H1 (cell line): ENCODE data around the gene SH3RF2. TPM values are rescaled to one million over a fixed set of nuclear protein-coding genes. Genes with fewer than 3 reads are reported as not detected.

Experiments used
- CTCF ChIA-PET: fragments of 300-600 bp; sonication (Branson Sonifier 250); formaldehyde crosslinking; loops from one replicate; lab custom pipeline; 2021; ENCODE audit not compliant: partially characterized antibody; lab: Charles Lee
- POLR2A ChIA-PET: fragments of 300-600 bp; sonication (Branson Sonifier 250); formaldehyde crosslinking; loops from one replicate; lab custom pipeline; 2021; ENCODE audit warnings: inconsistent platforms; ENCODE audit not compliant: partially characterized antibody; lab: Charles Lee
- DNase-seq, 2 experiments: peaks; one replicate each; pipeline versions ENCODE4 v3.0.0 to v3.0.0-alpha.2; 2010 to 2022; ENCODE audit warnings: low spot score in 2 of 2, low read depth in 1 of 2, mixed read lengths in 1 of 2
- FAIRE-seq: peaks from 2 replicates; lab custom pipeline; 2011; peaks lifted over from hg19 to GRCh38; lab: Jason Lieb, UNC
- H2AFZ ChIP-seq: 2 replicates; pipeline ENCODE4 v1.8.1; 2012; ENCODE audit warnings: low read length, inconsistent platforms
- H2AK5ac ChIP-seq: 2 replicates; pipeline ENCODE4 v1.6.1; 2013; ENCODE audit warnings: low read depth, low read length
- H2BK120ac ChIP-seq: replicated peaks from 2 replicates; pipeline ENCODE3; 2013; ENCODE audit warnings: low read depth, low read length, inconsistent platforms
- H2BK12ac ChIP-seq: 2 replicates; pipeline ENCODE4 v1.6.1; 2013; ENCODE audit warnings: low read depth, low read length
- H2BK15ac ChIP-seq: 2 replicates; pipeline ENCODE4 v1.6.1; 2013; ENCODE audit warnings: low read length
- H2BK20ac ChIP-seq: 2 replicates; pipeline ENCODE4 v1.6.1; 2013; ENCODE audit warnings: low read length
- H2BK5ac ChIP-seq: 2 replicates; pipeline ENCODE4 v1.6.1; 2013; ENCODE audit warnings: low read depth, low read length
- H3K14ac ChIP-seq: 2 replicates; pipeline ENCODE4 v1.6.1; 2013; ENCODE audit warnings: inconsistent platforms; ENCODE audit not compliant: insufficient read length
- H3K18ac ChIP-seq: 2 replicates; pipeline ENCODE4 v1.6.1; 2013; ENCODE audit warnings: low read length; ENCODE audit errors: extremely low read depth
- H3K23ac ChIP-seq: 2 replicates; pipeline ENCODE4 v1.6.1; 2013; ENCODE audit warnings: inconsistent platforms; ENCODE audit not compliant: insufficient read length
- H3K23me2 ChIP-seq: 2 replicates; pipeline ENCODE4 v1.6.1; 2013; ENCODE audit warnings: low read depth, low read length
- H3K27ac ChIP-seq: 2 replicates; pipeline ENCODE4 v1.6.1; 2011; ENCODE audit warnings: low read depth, low read length, inconsistent platforms
- H3K27me3 ChIP-seq, 4 experiments: replicated peaks in 1 of 4; 1 replicate in 1 of 4; 2 replicates in 3 of 4; pipeline versions ENCODE4 v1.6.1 to v1.8.1; 2011 to 2013; ENCODE audit warnings: low read length in 3 of 4, mild to moderate bottlenecking in 3 of 4, inconsistent platforms in 2 of 4, mixed read lengths in 2 of 4, moderate library complexity in 1 of 4; ENCODE audit not compliant: control insufficient read depth in 3 of 4, insufficient read depth in 3 of 4; ENCODE audit errors: extremely low read depth in 1 of 4
- H3K36me3 ChIP-seq, 4 experiments: 2 replicates each; pipeline versions ENCODE4 v1.6.1 to v1.8.1; 2011 to 2013; ENCODE audit warnings: mild to moderate bottlenecking in 4 of 4, low read length in 3 of 4, moderate library complexity in 2 of 4, control low read depth in 1 of 4, inconsistent platforms in 1 of 4; ENCODE audit not compliant: insufficient read depth in 4 of 4, control insufficient read depth in 2 of 4
- H3K4ac ChIP-seq: replicated peaks from 2 replicates; pipeline ENCODE3; 2013; ENCODE audit warnings: low read length, low read depth, mixed read lengths, inconsistent platforms; ENCODE audit not compliant: insufficient read length
- H3K4me1 ChIP-seq, 4 experiments: replicated peaks in 1 of 4; 1 replicate in 1 of 4; 2 replicates in 3 of 4; pipeline versions ENCODE4 v1.6.1 to v1.8.1; 2011 to 2013; ENCODE audit warnings: low read length in 3 of 4, inconsistent platforms in 2 of 4, mixed read lengths in 1 of 4; ENCODE audit not compliant: insufficient read depth in 4 of 4, control insufficient read depth in 3 of 4
- H3K4me2 ChIP-seq, 2 experiments: 2 replicates each; pipeline versions ENCODE4 v1.6.1 to v1.8.1; 2011 to 2013; ENCODE audit warnings: low read depth in 2 of 2, low read length in 2 of 2, control low read depth in 1 of 2, inconsistent platforms in 1 of 2, mild to moderate bottlenecking in 1 of 2; ENCODE audit not compliant: insufficient read depth in 1 of 2
- H3K4me3 ChIP-seq, 4 experiments: fragments of 200-600, 300-600 bp in 1 of 4; sonication (generic), shearing (Covaris generic), sonication (Bioruptor Twin) in 1 of 4; 2 replicates each; pipeline versions ENCODE4 v1.5.1 to v1.8.1; 2011 to 2016; ENCODE audit warnings: low read length in 4 of 4, low read depth in 3 of 4, control low read depth in 2 of 4, inconsistent platforms in 2 of 4, mild to moderate bottlenecking in 2 of 4, mixed read lengths in 1 of 4, moderate library complexity in 1 of 4; ENCODE audit not compliant: insufficient read depth in 2 of 4; ENCODE audit errors: extremely low read depth in 1 of 4
- H3K56ac ChIP-seq: replicated peaks from 2 replicates; pipeline ENCODE3; 2013; ENCODE audit warnings: low read depth, mild to moderate bottlenecking, mixed read lengths, low read length, inconsistent platforms; ENCODE audit not compliant: insufficient read length
- H3K79me1 ChIP-seq: 2 replicates; pipeline ENCODE4 v1.6.1; 2013; ENCODE audit warnings: low read depth, low read length, control low read depth
- H3K79me2 ChIP-seq, 2 experiments: 2 replicates each; pipeline versions ENCODE4 v1.6.1 to v1.8.1; 2012 to 2013; ENCODE audit warnings: low read length in 2 of 2, mild to moderate bottlenecking in 2 of 2, inconsistent platforms in 1 of 2; ENCODE audit not compliant: insufficient read depth in 2 of 2, control insufficient read depth in 1 of 2
- H3K9ac ChIP-seq, 4 experiments: replicated peaks in 1 of 4; 1 replicate in 1 of 4; 2 replicates in 3 of 4; pipeline versions ENCODE4 v1.6.1 to v1.8.1; 2011 to 2013; ENCODE audit warnings: low read depth in 3 of 4, low read length in 3 of 4, control low read depth in 2 of 4, mild to moderate bottlenecking in 2 of 4, moderate library complexity in 2 of 4, inconsistent platforms in 1 of 4; ENCODE audit errors: extremely low read depth in 1 of 4
- H3K9me3 ChIP-seq, 2 experiments: 2 replicates each; pipeline versions ENCODE4 v1.6.1 to v1.8.1; 2012 to 2013; ENCODE audit warnings: mild to moderate bottlenecking in 2 of 2, moderate library complexity in 2 of 2, control low read depth in 1 of 2, inconsistent platforms in 1 of 2, low read depth in 1 of 2, low read length in 1 of 2, mixed read lengths in 1 of 2; ENCODE audit not compliant: insufficient read depth in 2 of 2
- H4K20me1 ChIP-seq, 2 experiments: replicated peaks in 1 of 2; 2 replicates each; pipeline versions ENCODE3 to v1.8.1; 2011 to 2013; ENCODE audit warnings: inconsistent platforms in 2 of 2, low read length in 2 of 2, mild to moderate bottlenecking in 1 of 2; ENCODE audit not compliant: insufficient read depth in 2 of 2, control insufficient read depth in 1 of 2
- H4K5ac ChIP-seq: 2 replicates; pipeline ENCODE4 v1.6.1; 2013; ENCODE audit warnings: low read length, low read depth, mixed read lengths, inconsistent platforms; ENCODE audit not compliant: insufficient read length
- H4K8ac ChIP-seq: 2 replicates; pipeline ENCODE4 v1.8.0; 2013; ENCODE audit warnings: mild to moderate bottlenecking, moderate library complexity, low read length, inconsistent platforms; ENCODE audit not compliant: insufficient read depth; ENCODE audit errors: extremely low read depth
- H4K91ac ChIP-seq: replicated peaks from 2 replicates; pipeline ENCODE3; 2013; ENCODE audit warnings: low read length, mixed read lengths, inconsistent platforms; ENCODE audit not compliant: insufficient read length
- BRCA1 ChIP-seq: IDR thresholded peaks from 2 replicates; pipeline ENCODE4 v1.6.1; 2012; ENCODE audit warnings: low read depth, low read length, improper control_type of control experiment
- CTBP2 ChIP-seq: IDR thresholded peaks from 2 replicates; pipeline ENCODE4 v1.7.0; 2011; ENCODE audit warnings: borderline replicate concordance, mild to moderate bottlenecking, moderate library complexity, mixed read lengths, low read length; ENCODE audit not compliant: insufficient read depth, insufficient read length
- JUN ChIP-seq: IDR thresholded peaks from 2 replicates; pipeline ENCODE4 v1.6.1; 2011; ENCODE audit warnings: low read depth, mild to moderate bottlenecking, improper control_type of control experiment, low read length
- SP4 ChIP-seq: IDR thresholded peaks from 2 replicates; pipeline ENCODE4 v1.6.1; 2012; ENCODE audit warnings: low read length, inconsistent platforms
- TEAD4 ChIP-seq: IDR thresholded peaks from 2 replicates; pipeline ENCODE4 v1.6.1; 2012; ENCODE audit warnings: low read depth, low read length, inconsistent platforms, mixed read lengths
- WGBS, 2 experiments: shearing (Covaris generic) in 1 of 2; methylation state at CpG; one replicate each; pipeline versions ENCODE4 v1.1.6 to v1.1.7; 2013 to 2015; ENCODE audit warnings: low lambda C conversion rate in 2 of 2, mixed read lengths in 2 of 2, inconsistent platforms in 1 of 2, low coverage in 1 of 2, missing lambda C conversion rate in 1 of 2; ENCODE audit not compliant: insufficient replicate concordance in 2 of 2, insufficient coverage in 1 of 2, insufficient read length in 1 of 2; ENCODE audit errors: extremely low coverage in 1 of 2, missing lambda C conversion rate in 1 of 2; 5-methylcytosine and 5-hydroxymethylcytosine counted together
- polyA plus RNA-seq, 7 experiments: library from polyadenylated mRNA; depleted of rRNA in 3 of 7; stranded (reverse) in 5 of 7; unstranded in 2 of 7; fragments of >200 nt in 5 of 7; fragments of 200-250 nt in 2 of 7; gene quantifications; 1 replicate in 5 of 7; 2 replicates in 1 of 7; 4 replicates in 1 of 7; pipeline versions ENCODE4 v1.2.1 to v1.2.3, GENCODE V29; 2011 to 2013; ENCODE audit warnings: missing spikeins in 2 of 7, mixed read lengths in 2 of 7
- total RNA-seq: library from RNA; stranded (reverse); fragmentation: NEBNext Ultra II Directional; extraction: Animal tissue kit (Norgen Biotek cat#: 25700); gene quantifications from 2 replicates; pipeline ENCODE4 v1.2.1, GENCODE V29; 2021
- TF ChIP-seq, protein P1 (sequence below): IDR thresholded peaks from 2 replicates; pipeline ENCODE4 v1.6.1; 2011; ENCODE audit warnings: low read length, improper control_type of control experiment

The SH3RF2 gene
- total and polyA plus RNA-seq, 2 of the 8 experiments (the other 6 are each of a cell fraction or from before 2014, with no cell fraction given): 0.80 to 0.95 TPM

DNA sequence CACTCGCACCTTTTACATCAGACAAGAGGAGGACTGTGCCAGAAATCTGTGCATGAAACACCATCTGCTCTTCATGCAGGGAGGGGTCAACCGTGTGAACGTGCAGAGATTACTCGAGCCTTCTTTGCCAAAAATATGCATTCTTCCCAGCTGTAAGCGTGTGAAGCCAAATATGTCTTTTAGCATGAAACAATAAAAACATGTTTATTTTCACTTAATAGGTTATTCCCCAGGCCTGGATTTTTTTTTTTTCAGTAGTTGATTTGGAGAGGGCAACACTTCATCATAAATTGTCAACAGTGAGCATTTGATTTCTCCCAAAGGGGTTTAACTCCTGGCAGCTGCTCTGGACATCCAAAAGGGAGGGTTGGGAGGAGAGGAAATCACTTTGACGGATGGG is 145.2 kb downstream of the SH3RF2 start:
- no peak overlapping the region for H3K4me3 ChIP-seq
- no peak overlapping the region for H2AFZ ChIP-seq
- H4K91ac ChIP-seq: no peak overlapping the region
- no peaks in the 10 kb centered on the region for H3K23me2 ChIP-seq
- no peaks in the 10 kb centered on the region; a peak in 1 of 7 replicates for H3K27me3 ChIP-seq
- H3K18ac ChIP-seq: no peak overlapping the region
- H4K20me1 ChIP-seq: no peaks in the 10 kb centered on the region
- no peaks in the 10 kb centered on the region for H3K9me3 ChIP-seq
- ChIA-PET POLR2A (interaction anchor here (0.6 to 1.6 kb wide), 2 partner anchors 15 to 31 kb away, joined by 3 to 5 read pairs; no protein-coding TSS in a partner anchor), CTCF (interaction anchor here (0.6 to 1.0 kb wide), 3 partner anchors 40 to 303 kb away, joined by 3 to 4 read pairs (median 3); no protein-coding TSS in a partner anchor)
- no peak overlapping the region for H3K27ac ChIP-seq
- no peak overlapping the region for H2BK15ac ChIP-seq
- no peak overlapping the region for H3K9ac ChIP-seq
- WGBS, 2 experiments: 89% methylated on average over 6 of the region's 6 CpGs; no CpG with 5 or more reads in 1 of the 2 experiments
- no peak overlapping the region for H2BK5ac ChIP-seq
- H3K23ac ChIP-seq: no peak overlapping the region
- no peak for FAIRE-seq
- no peak overlapping the region for H4K5ac ChIP-seq
- DNase-seq: no peak
- no peak overlapping the region for H2BK12ac ChIP-seq
- no peak overlapping the region for H2BK120ac ChIP-seq
- no peak overlapping the region for H3K4ac ChIP-seq
- no peak overlapping the region for H4K8ac ChIP-seq
- no peaks in the 10 kb centered on the region for H3K79me2 ChIP-seq
- H3K14ac ChIP-seq: no peak overlapping the region
- no peak overlapping the region for H3K56ac ChIP-seq
- H2BK20ac ChIP-seq: no peak overlapping the region
- TF ChIP-seq SP4: no peak
- TF ChIP-seq, protein P1, sequence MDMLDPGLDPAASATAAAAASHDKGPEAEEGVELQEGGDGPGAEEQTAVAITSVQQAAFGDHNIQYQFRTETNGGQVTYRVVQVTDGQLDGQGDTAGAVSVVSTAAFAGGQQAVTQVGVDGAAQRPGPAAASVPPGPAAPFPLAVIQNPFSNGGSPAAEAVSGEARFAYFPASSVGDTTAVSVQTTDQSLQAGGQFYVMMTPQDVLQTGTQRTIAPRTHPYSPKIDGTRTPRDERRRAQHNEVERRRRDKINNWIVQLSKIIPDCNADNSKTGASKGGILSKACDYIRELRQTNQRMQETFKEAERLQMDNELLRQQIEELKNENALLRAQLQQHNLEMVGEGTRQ: no peak
- no peak for TF ChIP-seq CTBP2
- no peak for TF ChIP-seq TEAD4
- no peak for TF ChIP-seq BRCA1
- no peak for TF ChIP-seq JUN
- peaks cover 0 to 16% (median 11%) of the 10 kb centered on the region in 4 experiments; a peak in 5 of 7 replicates for H3K4me1 ChIP-seq
- no peak overlapping the region for H3K4me2 ChIP-seq
- H3K36me3 ChIP-seq: no peaks in the 10 kb centered on the region
- no peak overlapping the region for H2AK5ac ChIP-seq
- H3K79me1 ChIP-seq: no peaks in the 10 kb centered on the region
